Stimulated activated CD4-positive, alpha-beta T cell treated with anti-CD3 and anti-CD28 coated beads, Interleukin-2, amount 100 ng/mL, for 4 hours (primary cell): ENCODE measurements around the gene NR2E1.

Experiments
- DNase-seq: peaks from one replicate; pipeline ENCODE4 v3.0.0-alpha.2; 2020; ENCODE audit warnings: low read depth

NR2E1 gene

DNA sequence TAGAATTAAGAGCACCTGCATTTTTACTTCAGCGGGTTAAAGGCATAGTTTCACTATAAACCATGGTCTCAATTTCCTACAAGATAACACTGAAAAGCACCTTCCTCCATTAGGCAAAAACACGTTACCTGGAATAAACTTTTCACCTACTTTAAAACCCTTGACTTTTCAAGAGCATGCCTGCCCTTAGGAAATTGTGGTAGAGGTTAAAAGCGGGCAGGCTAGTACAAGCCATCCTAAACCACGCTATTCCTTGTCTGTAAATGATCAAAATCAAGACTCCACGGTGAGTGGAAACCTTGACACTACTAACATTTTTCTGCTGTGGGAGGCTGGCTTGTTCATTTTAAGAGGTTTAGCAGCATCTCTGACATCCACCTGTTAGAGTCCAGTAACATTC lies 43.9 kb downstream of the NR2E1 start:
- DNase-seq = no peak

GRCh38 chr6:108210556-108210955 lies 44.7 kb downstream of the NR2E1 start:
- no peak for DNase-seq

GRCh38 chr6:108211671-108212070 lies 45.8 kb downstream of the NR2E1 start:
- DNase-seq = no peak

- no peak for DNase-seq
Measured at GRCh38 chr6:108222064-108222463, 56.2 kb downstream of the NR2E1 start.

GRCh38 chr6:108222504-108222903 lies 56.7 kb downstream of the NR2E1 start:
- no peak for DNase-seq

GRCh38 chr6:108227290-108227689 lies 61.5 kb downstream of the NR2E1 start:
- no peak for DNase-seq

- DNase-seq = no peak
Measured at GRCh38 chr6:108228416-108228815, 62.6 kb downstream of the NR2E1 start.

- DNase-seq = no peak
Measured at GRCh38 chr6:108235127-108235526, 69.3 kb downstream of the NR2E1 start.

DNA sequence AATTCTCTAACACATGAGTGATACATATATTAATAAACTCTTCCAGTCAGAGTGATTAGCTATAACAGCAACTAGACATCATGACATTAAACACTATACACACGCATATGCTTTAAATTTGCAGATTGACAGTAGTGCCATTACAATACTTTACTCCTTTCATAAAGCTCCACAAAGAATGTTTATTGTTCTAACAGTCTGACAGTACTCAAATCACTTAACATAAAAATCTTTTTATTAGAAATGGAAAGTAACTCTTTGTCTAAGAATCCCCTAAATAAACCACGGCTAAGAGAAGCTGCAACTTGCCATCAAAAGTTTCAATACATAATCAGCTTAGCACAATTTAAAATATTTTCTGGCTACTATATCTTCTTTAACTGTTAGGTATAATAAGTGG lies 71.0 kb downstream of the NR2E1 start:
- DNase-seq = no peak

GRCh38 chr6:108238322-108238721 lies 72.5 kb downstream of the NR2E1 start:
- DNase-seq = no peak
